CD4-positive, alpha-beta memory T cell (primary cell): Measurements from ENCODE around the gene PIEZO2. TPM values are rescaled to one million over a fixed set of nuclear protein-coding genes. Genes with fewer than 3 reads are reported as not detected.
"Not testable (repeated sequence)": the region's sequence is repeated elsewhere in the genome, so short reads cannot be mapped to it uniquely, and the experiment has no call there.

ENCODE experiments used
- CTCF ChIA-PET: fragments of 350-600 bp; sonication (Branson Sonifier 250); formaldehyde crosslinking; loops from one replicate; lab custom pipeline; 2021; ENCODE audit warnings: inconsistent platforms; ENCODE audit not compliant: partially characterized antibody; lab: Charles Lee
- POLR2A ChIA-PET: fragments of 350-600 bp; sonication (Branson Sonifier 250); formaldehyde crosslinking; loops from one replicate; lab custom pipeline; 2021; ENCODE audit not compliant: partially characterized antibody; lab: Charles Lee
- DNase-seq, 5 donors: peaks; one replicate each; pipeline versions ENCODE4 v3.0.0 to v3.0.0-alpha.2; 2020 to 2022; ENCODE audit warnings: mixed read lengths in 1 of 5
- H3K27ac ChIP-seq: one replicate; pipeline ENCODE4 v1.7.0; 2013; ENCODE audit warnings: low read depth, low read length
- H3K27me3 ChIP-seq: 2 replicates; pipeline ENCODE4 v1.7.0; 2013; ENCODE audit warnings: mild to moderate bottlenecking, low read length, moderate library complexity; ENCODE audit not compliant: insufficient read depth
- H3K36me3 ChIP-seq: 2 replicates; pipeline ENCODE4 v1.7.0; 2013; ENCODE audit warnings: mild to moderate bottlenecking, low read length, moderate library complexity; ENCODE audit not compliant: insufficient read depth
- H3K4me1 ChIP-seq: 2 replicates; pipeline ENCODE4 v1.7.0; 2013; ENCODE audit warnings: mild to moderate bottlenecking, low read length, moderate library complexity; ENCODE audit not compliant: insufficient read depth
- H3K4me3 ChIP-seq, 2 donors: one replicate each; pipeline ENCODE4 v1.7.0; 2013; ENCODE audit warnings: low read length in 2 of 2, mild to moderate bottlenecking in 1 of 2
- H3K9me3 ChIP-seq, 2 donors: one replicate each; pipeline ENCODE4 v1.7.0; 2013; ENCODE audit warnings: low read length in 2 of 2, control low read depth in 1 of 2; ENCODE audit not compliant: control insufficient read depth in 1 of 2
- H3K27ac Mint-ChIP-seq, 7 donors: one replicate each; pipeline ENCODE4 v1.8.0; 2020 to 2021; ENCODE audit warnings: mixed read lengths in 7 of 7, mild to moderate bottlenecking in 6 of 7, inconsistent platforms in 3 of 7, moderate library complexity in 3 of 7
- H3K27me3 Mint-ChIP-seq, 2 donors: one replicate each; pipeline ENCODE4 v1.8.0; 2020 to 2021; ENCODE audit warnings: mixed read lengths in 2 of 2
- H3K36me3 Mint-ChIP-seq, 2 donors: one replicate each; pipeline ENCODE4 v1.8.0; 2020 to 2021; ENCODE audit warnings: mixed read lengths in 2 of 2, inconsistent platforms in 1 of 2, mild to moderate bottlenecking in 1 of 2
- H3K4me1 Mint-ChIP-seq, 4 donors: one replicate each; pipeline ENCODE4 v1.8.0; 2020 to 2021; ENCODE audit warnings: mixed read lengths in 4 of 4, mild to moderate bottlenecking in 1 of 4
- H3K4me3 Mint-ChIP-seq, 8 donors: one replicate each; pipeline ENCODE4 v1.8.0; 2020 to 2021; ENCODE audit warnings: mixed read lengths in 8 of 8, mild to moderate bottlenecking in 7 of 8, moderate library complexity in 6 of 8, inconsistent platforms in 3 of 8
- H3K9me3 Mint-ChIP-seq, 8 donors: one replicate each; pipeline ENCODE4 v1.8.0; 2020 to 2021; ENCODE audit warnings: mixed read lengths in 8 of 8, mild to moderate bottlenecking in 5 of 8, inconsistent platforms in 3 of 8, moderate library complexity in 1 of 8
- intact Hi-C: fragments of 100-400 bp; cut with micrococcal nuclease; formaldehyde crosslinking; loops from one replicate; pipeline ENCODE4 v1.15.1; 2023
- microRNA-seq: library from miRNA; unstranded; fragments of <30 nt; microRNA quantifications from one replicate; pipeline ENCODE4 v1.2.0, GENCODE V29; 2021; ENCODE audit warnings: borderline replicate concordance, borderline number of aligned reads, borderline microRNAs expressed, mixed read lengths
- polyA plus RNA-seq, 2 donors: library from polyadenylated mRNA; unstranded; fragments of 300-500 nt; fragmentation: Illumina TruSeq; gene quantifications; one replicate each; pipeline ENCODE4 v1.2.3, GENCODE V29; 2021
- total RNA-seq, 2 experiments: library from RNA; stranded (reverse); gene quantifications; one replicate each; pipeline ENCODE4 v1.2.3, GENCODE V29; 2021

The PIEZO2 gene
- total and polyA plus RNA-seq, 4 experiments from 2014 or later = not detected

DNA sequence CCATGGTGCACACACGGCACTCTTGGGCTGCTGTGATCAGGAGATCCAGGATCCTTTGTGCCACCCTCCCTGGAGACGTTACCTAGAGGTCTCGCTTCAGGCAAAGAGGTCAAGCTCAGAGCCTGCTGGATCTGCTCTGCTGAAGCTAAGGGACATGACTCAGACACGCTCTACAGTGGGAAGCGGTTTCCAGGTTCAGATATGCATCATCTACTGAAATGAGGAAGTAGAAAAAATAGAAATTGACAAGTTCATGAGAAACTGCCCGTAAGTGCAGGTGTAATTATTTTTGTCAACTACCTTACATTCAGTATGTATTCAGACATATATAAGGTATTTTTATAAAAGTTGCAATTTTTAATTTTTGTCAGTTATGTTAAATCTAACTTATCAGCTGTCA, 520.3 kb downstream of the PIEZO2 start:
- H3K36me3 Mint-ChIP-seq, DNase-seq, H3K9me3 Mint-ChIP-seq, H3K4me3 Mint-ChIP-seq, CTCF ChIA-PET, H3K27ac ChIP-seq, H3K27ac Mint-ChIP-seq, intact Hi-C loops, H3K4me1 Mint-ChIP-seq, H3K27me3 Mint-ChIP-seq, POLR2A ChIA-PET, H3K9me3 ChIP-seq, H3K4me1 ChIP-seq, H3K36me3 ChIP-seq, H3K27me3 ChIP-seq, H3K4me3 ChIP-seq: not testable (repeated sequence)

GRCh38 chr18:10626606-10627213, 522.7 kb downstream of the PIEZO2 start:
- H3K4me1 Mint-ChIP-seq, POLR2A ChIA-PET, intact Hi-C loops, CTCF ChIA-PET, H3K9me3 Mint-ChIP-seq, H3K36me3 ChIP-seq, H3K27ac ChIP-seq, H3K27ac Mint-ChIP-seq, H3K4me1 ChIP-seq, H3K4me3 ChIP-seq, H3K27me3 Mint-ChIP-seq, H3K27me3 ChIP-seq, DNase-seq, H3K36me3 Mint-ChIP-seq, H3K9me3 ChIP-seq: not testable (repeated sequence)
- peak overlapping the region in 1 of 8 donors; percentile 26 for H3K4me3 Mint-ChIP-seq

DNA sequence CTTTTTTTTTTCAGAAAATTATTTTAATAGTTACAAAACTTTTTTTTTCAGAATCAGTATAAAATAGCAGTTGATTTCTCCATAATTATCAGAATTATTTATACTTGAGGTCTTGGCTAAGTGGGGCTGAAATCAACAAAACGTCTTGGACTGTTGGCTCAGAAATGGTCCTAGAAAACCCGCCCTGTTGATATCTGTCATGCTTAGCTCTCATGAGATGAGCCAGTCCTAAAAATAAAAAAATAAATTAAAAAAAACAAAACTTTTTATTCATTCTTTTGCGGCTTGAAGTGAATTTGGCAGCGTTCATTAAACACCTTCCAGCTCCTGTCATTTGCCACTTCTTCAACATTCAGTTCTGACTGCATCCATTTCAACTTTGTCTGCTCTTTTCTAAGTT, 525.8 kb downstream of the PIEZO2 start:
- DNase-seq, H3K36me3 Mint-ChIP-seq, H3K4me1 Mint-ChIP-seq, H3K27me3 Mint-ChIP-seq, H3K27ac Mint-ChIP-seq, H3K4me3 Mint-ChIP-seq, H3K27me3 ChIP-seq, H3K9me3 Mint-ChIP-seq, H3K9me3 ChIP-seq, POLR2A ChIA-PET, H3K4me3 ChIP-seq, H3K27ac ChIP-seq, H3K4me1 ChIP-seq, intact Hi-C loops, CTCF ChIA-PET, H3K36me3 ChIP-seq: not testable (repeated sequence)

- H3K4me3 Mint-ChIP-seq, H3K4me1 ChIP-seq, H3K9me3 Mint-ChIP-seq, H3K9me3 ChIP-seq, H3K4me1 Mint-ChIP-seq, H3K27me3 ChIP-seq, H3K36me3 ChIP-seq, H3K4me3 ChIP-seq, H3K27me3 Mint-ChIP-seq, H3K36me3 Mint-ChIP-seq, intact Hi-C loops, H3K27ac ChIP-seq, H3K27ac Mint-ChIP-seq, CTCF ChIA-PET, DNase-seq, POLR2A ChIA-PET: not testable (repeated sequence)
Measured at GRCh38 chr18:10622982-10623381, 526.4 kb downstream of the PIEZO2 start.

DNA sequence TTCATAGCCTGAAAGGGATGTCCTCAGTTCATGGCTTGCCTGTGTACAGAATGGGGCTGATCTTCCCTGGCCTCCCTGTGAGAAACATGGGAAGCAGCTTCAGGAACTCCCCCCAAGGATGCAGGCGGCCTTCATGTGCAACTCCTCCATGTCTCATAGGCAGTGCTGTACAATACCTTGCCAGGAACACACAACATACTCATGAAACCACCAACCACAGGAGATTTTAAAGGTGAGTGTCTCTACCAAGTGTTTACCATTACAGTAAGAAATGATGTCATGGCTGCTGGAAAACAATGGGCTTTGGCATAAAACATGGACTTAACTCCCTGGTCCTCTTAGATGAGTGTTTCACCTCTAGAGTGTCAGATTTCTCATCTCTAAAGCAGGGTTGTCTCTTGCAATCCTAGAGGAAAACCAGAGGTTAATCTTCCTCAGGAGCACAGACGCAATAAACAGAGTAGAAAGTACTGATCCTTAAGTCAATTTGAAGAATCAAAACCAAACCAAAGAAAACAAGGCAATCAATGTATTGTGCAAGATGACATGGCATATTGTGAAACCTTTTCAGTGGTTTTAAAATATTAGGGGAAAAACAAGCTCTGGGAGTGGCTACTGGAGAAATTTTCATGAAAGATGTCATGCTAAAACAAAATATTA, 528.6 kb downstream of the PIEZO2 start:
- POLR2A ChIA-PET, intact Hi-C loops, H3K36me3 Mint-ChIP-seq, H3K27ac Mint-ChIP-seq, H3K4me1 ChIP-seq, H3K36me3 ChIP-seq, DNase-seq, H3K27me3 Mint-ChIP-seq, CTCF ChIA-PET, H3K4me3 Mint-ChIP-seq, H3K27me3 ChIP-seq, H3K4me3 ChIP-seq, H3K9me3 Mint-ChIP-seq, H3K27ac ChIP-seq, H3K4me1 Mint-ChIP-seq, H3K9me3 ChIP-seq: not testable (repeated sequence)

Small RNA genes within 50 kb of the gene (microRNA-seq; reads per million reads assigned to microRNA genes)
- gene MIR6788 = not detected
